ENCODE results near the gene ANKRD40. TPM values are rescaled to one million over a fixed set of nuclear protein-coding genes. Genes with fewer than 3 reads are reported as not detected.

Gene ANKRD40
- total and polyA plus RNA-seq, 9 of the 15 experiments (the other 6 are each of a cell fraction or from before 2014, with no cell fraction given), result 9.0 to 28.9 (median 27.7) TPM

DNA sequence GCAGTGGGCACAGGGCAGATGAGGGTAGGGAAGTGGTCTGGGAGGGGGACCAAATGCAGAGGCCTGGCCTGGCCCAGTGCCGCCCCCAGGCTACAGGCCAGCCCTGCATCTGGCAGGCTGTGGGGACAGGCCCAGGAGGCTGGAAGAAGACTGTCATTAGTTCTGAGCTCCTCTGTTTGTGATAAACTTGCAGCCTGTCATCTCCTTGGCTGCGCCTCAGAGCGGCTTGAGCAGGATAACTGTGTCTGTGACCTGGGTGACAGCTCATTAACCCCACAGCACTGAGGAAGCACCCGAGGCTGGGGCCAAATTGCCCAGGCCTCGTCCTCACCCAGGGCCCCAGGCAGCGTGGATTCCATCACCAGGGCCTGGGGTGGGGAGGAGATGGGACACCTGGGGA, 49.1 kb downstream of the ANKRD40 start (continued):
- TF ChIP-seq, protein P1, sequence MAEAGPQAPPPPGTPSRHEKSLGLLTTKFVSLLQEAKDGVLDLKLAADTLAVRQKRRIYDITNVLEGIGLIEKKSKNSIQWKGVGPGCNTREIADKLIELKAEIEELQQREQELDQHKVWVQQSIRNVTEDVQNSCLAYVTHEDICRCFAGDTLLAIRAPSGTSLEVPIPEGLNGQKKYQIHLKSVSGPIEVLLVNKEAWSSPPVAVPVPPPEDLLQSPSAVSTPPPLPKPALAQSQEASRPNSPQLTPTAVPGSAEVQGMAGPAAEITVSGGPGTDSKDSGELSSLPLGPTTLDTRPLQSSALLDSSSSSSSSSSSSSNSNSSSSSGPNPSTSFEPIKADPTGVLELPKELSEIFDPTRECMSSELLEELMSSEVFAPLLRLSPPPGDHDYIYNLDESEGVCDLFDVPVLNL (CRISPR knock-in tag; IDR thresholded peaks at IDR 0.05; ENCODE audit: low read depth), result no peak
- no peak for TF ChIP-seq CREM (IDR thresholded peaks at IDR 0.05; ENCODE audit: low read depth)
- TF ChIP-seq SPI1 (IDR thresholded peaks at IDR 0.05; ENCODE audit: borderline replicate concordance, low read depth, low read length), result no peak
- no peak for TF ChIP-seq ZKSCAN3 (CRISPR knock-in tag; IDR thresholded peaks at IDR 0.05)
- TF ChIP-seq HNRNPH1 (optimal IDR thresholded peaks at IDR 0.05; ENCODE audit: low read depth, low read length), result no peak
- peak; percentile 20 for TF ChIP-seq MEIS2 (IDR thresholded peaks at IDR 0.05; ENCODE audit: partially characterized antibody)
- peak in 1 of 2 experiments; percentile 32; a peak in 3 of 4 replicates for TF ChIP-seq NRF1 (conservative IDR thresholded peaks at IDR 0.05 in 1 of 2, IDR thresholded peaks at IDR 0.05 in 1 of 2)
- TF ChIP-seq, protein P2, sequence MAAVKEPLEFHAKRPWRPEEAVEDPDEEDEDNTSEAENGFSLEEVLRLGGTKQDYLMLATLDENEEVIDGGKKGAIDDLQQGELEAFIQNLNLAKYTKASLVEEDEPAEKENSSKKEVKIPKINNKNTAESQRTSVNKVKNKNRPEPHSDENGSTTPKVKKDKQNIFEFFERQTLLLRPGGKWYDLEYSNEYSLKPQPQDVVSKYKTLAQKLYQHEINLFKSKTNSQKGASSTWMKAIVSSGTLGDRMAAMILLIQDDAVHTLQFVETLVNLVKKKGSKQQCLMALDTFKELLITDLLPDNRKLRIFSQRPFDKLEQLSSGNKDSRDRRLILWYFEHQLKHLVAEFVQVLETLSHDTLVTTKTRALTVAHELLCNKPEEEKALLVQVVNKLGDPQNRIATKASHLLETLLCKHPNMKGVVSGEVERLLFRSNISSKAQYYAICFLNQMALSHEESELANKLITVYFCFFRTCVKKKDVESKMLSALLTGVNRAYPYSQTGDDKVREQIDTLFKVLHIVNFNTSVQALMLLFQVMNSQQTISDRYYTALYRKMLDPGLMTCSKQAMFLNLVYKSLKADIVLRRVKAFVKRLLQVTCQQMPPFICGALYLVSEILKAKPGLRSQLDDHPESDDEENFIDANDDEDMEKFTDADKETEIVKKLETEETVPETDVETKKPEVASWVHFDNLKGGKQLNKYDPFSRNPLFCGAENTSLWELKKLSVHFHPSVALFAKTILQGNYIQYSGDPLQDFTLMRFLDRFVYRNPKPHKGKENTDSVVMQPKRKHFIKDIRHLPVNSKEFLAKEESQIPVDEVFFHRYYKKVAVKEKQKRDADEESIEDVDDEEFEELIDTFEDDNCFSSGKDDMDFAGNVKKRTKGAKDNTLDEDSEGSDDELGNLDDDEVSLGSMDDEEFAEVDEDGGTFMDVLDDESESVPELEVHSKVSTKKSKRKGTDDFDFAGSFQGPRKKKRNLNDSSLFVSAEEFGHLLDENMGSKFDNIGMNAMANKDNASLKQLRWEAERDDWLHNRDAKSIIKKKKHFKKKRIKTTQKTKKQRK (IDR thresholded peaks at IDR 0.05; ENCODE audit: borderline replicate concordance, low read depth, low read length), result no peak
- TF ChIP-seq, protein P3, sequence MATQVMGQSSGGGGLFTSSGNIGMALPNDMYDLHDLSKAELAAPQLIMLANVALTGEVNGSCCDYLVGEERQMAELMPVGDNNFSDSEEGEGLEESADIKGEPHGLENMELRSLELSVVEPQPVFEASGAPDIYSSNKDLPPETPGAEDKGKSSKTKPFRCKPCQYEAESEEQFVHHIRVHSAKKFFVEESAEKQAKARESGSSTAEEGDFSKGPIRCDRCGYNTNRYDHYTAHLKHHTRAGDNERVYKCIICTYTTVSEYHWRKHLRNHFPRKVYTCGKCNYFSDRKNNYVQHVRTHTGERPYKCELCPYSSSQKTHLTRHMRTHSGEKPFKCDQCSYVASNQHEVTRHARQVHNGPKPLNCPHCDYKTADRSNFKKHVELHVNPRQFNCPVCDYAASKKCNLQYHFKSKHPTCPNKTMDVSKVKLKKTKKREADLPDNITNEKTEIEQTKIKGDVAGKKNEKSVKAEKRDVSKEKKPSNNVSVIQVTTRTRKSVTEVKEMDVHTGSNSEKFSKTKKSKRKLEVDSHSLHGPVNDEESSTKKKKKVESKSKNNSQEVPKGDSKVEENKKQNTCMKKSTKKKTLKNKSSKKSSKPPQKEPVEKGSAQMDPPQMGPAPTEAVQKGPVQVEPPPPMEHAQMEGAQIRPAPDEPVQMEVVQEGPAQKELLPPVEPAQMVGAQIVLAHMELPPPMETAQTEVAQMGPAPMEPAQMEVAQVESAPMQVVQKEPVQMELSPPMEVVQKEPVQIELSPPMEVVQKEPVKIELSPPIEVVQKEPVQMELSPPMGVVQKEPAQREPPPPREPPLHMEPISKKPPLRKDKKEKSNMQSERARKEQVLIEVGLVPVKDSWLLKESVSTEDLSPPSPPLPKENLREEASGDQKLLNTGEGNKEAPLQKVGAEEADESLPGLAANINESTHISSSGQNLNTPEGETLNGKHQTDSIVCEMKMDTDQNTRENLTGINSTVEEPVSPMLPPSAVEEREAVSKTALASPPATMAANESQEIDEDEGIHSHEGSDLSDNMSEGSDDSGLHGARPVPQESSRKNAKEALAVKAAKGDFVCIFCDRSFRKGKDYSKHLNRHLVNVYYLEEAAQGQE (IDR thresholded peaks at IDR 0.05; ENCODE audit: borderline replicate concordance), result 0 out of 2 replicates have a peak, but pooled peaks have one; percentile 22
- TF ChIP-seq, protein P3 (CRISPR knock-in tag; IDR thresholded peaks at IDR 0.05; ENCODE audit: low read depth), result no peak
- no peak for TF ChIP-seq ZNF197 (CRISPR knock-in tag; IDR thresholded peaks at IDR 0.05; ENCODE audit: low read depth)
- TF ChIP-seq, protein P4, sequence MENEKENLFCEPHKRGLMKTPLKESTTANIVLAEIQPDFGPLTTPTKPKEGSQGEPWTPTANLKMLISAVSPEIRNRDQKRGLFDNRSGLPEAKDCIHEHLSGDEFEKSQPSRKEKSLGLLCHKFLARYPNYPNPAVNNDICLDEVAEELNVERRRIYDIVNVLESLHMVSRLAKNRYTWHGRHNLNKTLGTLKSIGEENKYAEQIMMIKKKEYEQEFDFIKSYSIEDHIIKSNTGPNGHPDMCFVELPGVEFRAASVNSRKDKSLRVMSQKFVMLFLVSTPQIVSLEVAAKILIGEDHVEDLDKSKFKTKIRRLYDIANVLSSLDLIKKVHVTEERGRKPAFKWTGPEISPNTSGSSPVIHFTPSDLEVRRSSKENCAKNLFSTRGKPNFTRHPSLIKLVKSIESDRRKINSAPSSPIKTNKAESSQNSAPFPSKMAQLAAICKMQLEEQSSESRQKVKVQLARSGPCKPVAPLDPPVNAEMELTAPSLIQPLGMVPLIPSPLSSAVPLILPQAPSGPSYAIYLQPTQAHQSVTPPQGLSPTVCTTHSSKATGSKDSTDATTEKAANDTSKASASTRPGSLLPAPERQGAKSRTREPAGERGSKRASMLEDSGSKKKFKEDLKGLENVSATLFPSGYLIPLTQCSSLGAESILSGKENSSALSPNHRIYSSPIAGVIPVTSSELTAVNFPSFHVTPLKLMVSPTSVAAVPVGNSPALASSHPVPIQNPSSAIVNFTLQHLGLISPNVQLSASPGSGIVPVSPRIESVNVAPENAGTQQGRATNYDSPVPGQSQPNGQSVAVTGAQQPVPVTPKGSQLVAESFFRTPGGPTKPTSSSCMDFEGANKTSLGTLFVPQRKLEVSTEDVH (IDR thresholded peaks at IDR 0.05; ENCODE audit: low read depth, partially characterized antibody), result no peak
